Measurements from ENCODE around the gene KCNJ10.

Gene KCNJ10

GRCh38 chr1:160049101-160049500 is 20.9 kb downstream of the KCNJ10 start:
- no peak overlapping the region for H3K27ac ChIP-seq
- no peaks in the 10 kb centered on the region for H3K36me3 ChIP-seq (ENCODE audit: control insufficient read depth, insufficient read depth, low read length)
- H2AFZ ChIP-seq, result no peak overlapping the region
- H3K4me1 ChIP-seq, result no peaks in the 10 kb centered on the region
- no peaks in the 10 kb centered on the region for H3K27me3 ChIP-seq (ENCODE audit: control insufficient read depth, insufficient read depth, low read length)
- no peak overlapping the region for H3K4me2 ChIP-seq (ENCODE audit: low read length)
- no peaks in the 10 kb centered on the region for H3K79me2 ChIP-seq
- H3K9me3 ChIP-seq (ENCODE audit: control insufficient read depth, low read length), result no peaks in the 10 kb centered on the region
- no peak overlapping the region for H3K4me3 ChIP-seq (ENCODE audit: low read depth, low read length)
- TF ChIP-seq CTCF (IDR thresholded peaks at IDR 0.05), result no peak
- no peak overlapping the region for H3K9ac ChIP-seq

GRCh38 chr1:160048335-160048734 is 21.6 kb downstream of the KCNJ10 start:
- H3K27ac ChIP-seq, result no peak overlapping the region
- TF ChIP-seq CTCF (IDR thresholded peaks at IDR 0.05), result no peak
- H3K27me3 ChIP-seq (ENCODE audit: control insufficient read depth, insufficient read depth, low read length), result no peaks in the 10 kb centered on the region
- H2AFZ ChIP-seq, result no peak overlapping the region
- H3K4me3 ChIP-seq (ENCODE audit: low read depth, low read length), result no peak overlapping the region
- no peak overlapping the region for H3K4me2 ChIP-seq (ENCODE audit: low read length)
- no peak overlapping the region for H3K9ac ChIP-seq
- H3K9me3 ChIP-seq (ENCODE audit: control insufficient read depth, low read length), result no peaks in the 10 kb centered on the region
- no peaks in the 10 kb centered on the region for H3K79me2 ChIP-seq
- no peaks in the 10 kb centered on the region for H3K4me1 ChIP-seq
- H3K36me3 ChIP-seq (ENCODE audit: control insufficient read depth, insufficient read depth, low read length), result no peaks in the 10 kb centered on the region

GRCh38 chr1:160047111-160047991 is 22.6 kb downstream of the KCNJ10 start:
- Histone ChIP-seq H3K27me3 (ENCODE audit: control insufficient read depth, insufficient read depth, low read length) (no peaks in the 10 kb centered on the region), H3K9ac (no peak overlapping the region), H3K27ac (no peak overlapping the region), H3K4me2 (ENCODE audit: low read length) (no peak overlapping the region), H3K79me2 (no peaks in the 10 kb centered on the region), H2AFZ (no peak overlapping the region), H3K9me3 (ENCODE audit: control insufficient read depth, low read length) (no peaks in the 10 kb centered on the region), H3K36me3 (ENCODE audit: control insufficient read depth, insufficient read depth, low read length) (no peaks in the 10 kb centered on the region), H3K4me1 (no peaks in the 10 kb centered on the region), H3K4me3 (ENCODE audit: low read depth, low read length) (no peak overlapping the region)
- TF ChIP-seq CTCF (IDR thresholded peaks at IDR 0.05), result no peak

GRCh38 chr1:160046494-160047110 is 23.4 kb downstream of the KCNJ10 start:
- no peaks in the 10 kb centered on the region for H3K27me3 ChIP-seq (ENCODE audit: control insufficient read depth, insufficient read depth, low read length)
- no peak overlapping the region for H3K4me3 ChIP-seq (ENCODE audit: low read depth, low read length)
- no peak overlapping the region for H2AFZ ChIP-seq
- H3K4me1 ChIP-seq, result no peaks in the 10 kb centered on the region
- no peak overlapping the region for H3K9ac ChIP-seq
- no peaks in the 10 kb centered on the region for H3K36me3 ChIP-seq (ENCODE audit: control insufficient read depth, insufficient read depth, low read length)
- H3K27ac ChIP-seq, result no peak overlapping the region
- peak; percentile 40 for TF ChIP-seq CTCF (IDR thresholded peaks at IDR 0.05)
- peak overlapping the region; percentile 16 for H3K4me2 ChIP-seq (ENCODE audit: low read length)
- H3K9me3 ChIP-seq (ENCODE audit: control insufficient read depth, low read length), result no peaks in the 10 kb centered on the region
- H3K79me2 ChIP-seq, result no peaks in the 10 kb centered on the region

All from parathyroid adenoma (tissue), 2 donors.